ENCODE results near the gene CYB561D1. TPM values are rescaled to one million over a fixed set of nuclear protein-coding genes. Genes with fewer than 3 reads are reported as not detected.

Gene CYB561D1
- total RNA-seq, 5 donors from 2014 or later (not counting 1 experiment from before 2014, with no cell fraction given): 23.6 to 42.6 (median 39.5) TPM

DNA sequence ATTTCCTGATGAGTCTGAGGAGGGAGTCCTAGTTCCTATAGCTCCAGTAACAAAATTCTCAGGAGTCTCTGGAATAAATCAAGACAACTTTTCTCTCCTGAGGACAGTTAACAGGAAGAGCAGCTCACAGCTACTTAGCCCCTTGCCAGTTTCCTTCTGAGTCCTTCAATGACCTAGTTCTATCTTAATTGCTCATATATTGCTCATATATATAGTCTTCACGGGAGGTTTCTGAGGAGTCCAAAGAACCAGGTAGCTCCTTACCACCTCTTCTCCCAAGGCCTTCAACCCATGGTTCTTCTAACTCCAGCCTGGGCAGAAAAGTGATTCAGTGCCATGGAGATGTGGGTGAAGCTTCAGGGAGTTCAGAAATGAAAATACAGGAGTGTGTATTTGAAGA, 11.1 kb downstream of the CYB561D1 start:
- POLR2A ChIA-PET: interaction anchor here (0.6 to 1.0 kb wide), 4 partner anchors 15 to 222 kb away, joined by 3 to 5 read pairs (median 3); partner anchors contain the start of genes GNAI3 (in 1 of the 2) and PSRC1 (in 1 of the 2)
- H3K36me3 ChIP-seq (ENCODE audit: control insufficient read depth in 2 of 2, extremely low read depth in 1 of 2, insufficient read depth in 1 of 2, low read length in 1 of 2): peaks cover 0 to 18% of the 10 kb centered on the region in 2 donors
- Mint-ChIP-seq H3K36me3 (peaks cover 16% of the 10 kb centered on the region), H3K4me1 (peaks cover 87 to 90% (median 89%) of the 10 kb centered on the region in 3 donors), H3K27ac (peak overlapping the region; percentile 90 to 95), H3K4me3 (peak overlapping the region; percentile 62 to 96 (median 85)), H3K27me3 (no peaks in the 10 kb centered on the region), H3K9me3 (no peaks in the 10 kb centered on the region)
- H3K4me3 ChIP-seq (ENCODE audit: control insufficient read depth in 1 of 2, extremely low read depth in 1 of 2, low read length in 1 of 2): peak overlapping the region in 1 of 2 donors; percentile 55
- H3K27me3 ChIP-seq (replicated peaks in 1 of 2; ENCODE audit: control insufficient read depth in 2 of 2, extremely low read depth in 1 of 2, insufficient read depth in 2 of 2, low read length in 1 of 2): no peaks in the 10 kb centered on the region
- H3K4me1 ChIP-seq (ENCODE audit: control insufficient read depth in 1 of 2, extremely low read depth in 1 of 2, insufficient read depth in 2 of 2, low read length in 2 of 2): peaks cover 44 to 94% of the 10 kb centered on the region in 2 experiments
- no peaks in the 10 kb centered on the region for H3K9me3 ChIP-seq
- CTCF ChIA-PET: interaction anchor here (3.0 to 17.4 kb wide), 3 partner anchors 12 to 28 kb away, joined by 21 to 375 read pairs (median 80); partner anchors contain the start of gene CYB561D1 (in 1 of the 2)
- WGBS (ENCODE audit: insufficient coverage): no CpG with 5 or more reads among the region's 1 CpG
- DNase-seq: no peak
- no peak for ATAC-seq (replicated peaks in 1 of 4)
- H3K27ac ChIP-seq (ENCODE audit: low read length): peak overlapping the region; percentile 66

DNA sequence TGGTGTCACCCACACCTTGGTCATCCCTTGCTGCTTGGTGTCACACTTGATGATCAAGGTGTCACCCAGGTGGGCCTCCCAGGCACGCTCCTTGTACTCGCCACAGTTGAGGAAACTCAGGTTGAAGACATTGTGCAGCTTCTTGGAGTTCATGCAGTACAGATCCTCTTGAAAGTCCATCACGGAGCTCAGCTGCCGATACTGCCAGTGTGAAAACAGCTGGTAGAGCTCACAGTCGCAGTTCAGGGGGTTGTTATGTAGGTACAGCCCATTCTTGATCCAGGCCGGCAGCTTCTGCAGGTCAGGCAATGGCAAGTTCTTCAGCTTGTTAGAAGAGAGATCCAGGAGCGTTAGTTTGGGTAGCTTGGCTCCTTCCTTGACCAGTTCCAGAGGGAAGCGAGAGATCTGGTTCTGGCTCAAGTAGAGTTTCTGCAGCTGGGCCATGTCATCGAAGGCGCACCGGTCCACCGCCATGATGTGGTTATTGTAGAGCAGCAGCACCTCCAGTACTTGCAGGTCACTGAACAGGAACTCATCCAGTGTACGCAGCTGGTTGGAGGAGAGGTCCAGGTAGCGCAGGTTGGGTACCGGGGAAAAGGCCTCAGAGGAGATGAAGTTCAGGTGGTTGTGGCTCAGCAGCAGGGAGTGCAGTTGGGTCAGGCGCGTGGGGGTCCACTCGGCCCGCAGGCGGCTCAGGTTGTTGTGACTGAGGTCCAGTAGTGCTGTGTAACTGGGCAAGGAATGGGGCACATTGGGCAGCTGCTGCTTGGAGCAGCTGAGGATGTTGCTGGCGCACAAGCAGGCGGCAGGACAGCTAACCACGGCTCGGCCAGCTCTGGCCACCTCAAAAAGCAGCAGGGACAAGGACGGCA, 14.3 kb downstream of the CYB561D1 start:
- Histone ChIP-seq H3K36me3 (ENCODE audit: control insufficient read depth in 2 of 2, extremely low read depth in 1 of 2, insufficient read depth in 1 of 2, low read length in 1 of 2) (peaks cover 0 to 8% of the 10 kb centered on the region in 2 donors), H3K4me3 (ENCODE audit: control insufficient read depth in 1 of 2, extremely low read depth in 1 of 2, low read length in 1 of 2) (peak overlapping the region; percentile 62 to 64), H3K4me1 (ENCODE audit: control insufficient read depth in 1 of 2, extremely low read depth in 1 of 2, insufficient read depth in 2 of 2, low read length in 2 of 2) (peaks cover 35 to 80% of the 10 kb centered on the region in 2 experiments), H3K27ac (ENCODE audit: low read length) (peak overlapping the region; percentile 45), H3K27me3 (replicated peaks in 1 of 2; ENCODE audit: control insufficient read depth in 2 of 2, extremely low read depth in 1 of 2, insufficient read depth in 2 of 2, low read length in 1 of 2) (no peaks in the 10 kb centered on the region), H3K9me3 (no peaks in the 10 kb centered on the region)
- Mint-ChIP-seq H3K27me3 (peaks cover 0 to 2% of the 10 kb centered on the region in 2 donors), H3K36me3 (peaks cover 16% of the 10 kb centered on the region), H3K27ac (peak overlapping the region; percentile 86 to 90), H3K4me3 (peak overlapping the region; percentile 88 to 93 (median 89)), H3K9me3 (no peaks in the 10 kb centered on the region), H3K4me1 (peaks cover 71 to 81% (median 76%) of the 10 kb centered on the region in 3 donors)
- POLR2A ChIA-PET: no interaction called here
- WGBS (ENCODE audit: insufficient coverage): 94% methylated on average over 24 of the region's 25 CpGs
- CTCF ChIA-PET: interaction anchor here in 1 of 2 donors (2.5 kb wide), 1 partner anchor 18 kb away, joined by 8 read pairs; no protein-coding TSS in a partner anchor
- DNase-seq (no peak), ATAC-seq (replicated peaks in 1 of 4) (no peak)

GRCh38 chr1:109508873-109509175, 14.9 kb downstream of the CYB561D1 start:
- Mint-ChIP-seq H3K36me3 (peaks cover 16% of the 10 kb centered on the region), H3K4me1 (peaks cover 67 to 78% (median 73%) of the 10 kb centered on the region in 3 donors), H3K27me3 (peaks cover 0 to 2% of the 10 kb centered on the region in 2 donors), H3K9me3 (no peaks in the 10 kb centered on the region), H3K4me3 (peak overlapping the region; percentile 88 to 93 (median 89)), H3K27ac (peak overlapping the region; percentile 86 to 90)
- Histone ChIP-seq H3K27me3 (replicated peaks in 1 of 2; ENCODE audit: control insufficient read depth in 2 of 2, extremely low read depth in 1 of 2, insufficient read depth in 2 of 2, low read length in 1 of 2) (no peaks in the 10 kb centered on the region), H3K9me3 (no peaks in the 10 kb centered on the region), H3K4me3 (ENCODE audit: control insufficient read depth in 1 of 2, extremely low read depth in 1 of 2, low read length in 1 of 2) (peak overlapping the region; percentile 62 to 64), H3K36me3 (ENCODE audit: control insufficient read depth in 2 of 2, extremely low read depth in 1 of 2, insufficient read depth in 1 of 2, low read length in 1 of 2) (peaks cover 0 to 8% of the 10 kb centered on the region in 2 donors), H3K27ac (ENCODE audit: low read length) (peak overlapping the region; percentile 45), H3K4me1 (ENCODE audit: control insufficient read depth in 1 of 2, extremely low read depth in 1 of 2, insufficient read depth in 2 of 2, low read length in 2 of 2) (peaks cover 32 to 76% of the 10 kb centered on the region in 2 experiments)
- no peak for ATAC-seq (replicated peaks in 1 of 4)
- ChIA-PET POLR2A (no interaction called here), CTCF (no interaction called here)
- WGBS (ENCODE audit: insufficient coverage): 100% methylated on average over 1 of the region's 7 CpGs
- DNase-seq: no peak

- H3K36me3 Mint-ChIP-seq: peaks cover 16% of the 10 kb centered on the region
- CTCF ChIA-PET: interaction anchor here (0.8 to 2.8 kb wide), 7 partner anchors 10 to 83 kb away, joined by 3 to 14 read pairs (median 4); partner anchors contain the start of gene PSMA5 (in 1 of the 2)
- POLR2A ChIA-PET: interaction anchor here (0.5 to 1.3 kb wide), 4 partner anchors 11 to 589 kb away, joined by 3 to 4 read pairs (median 4); no protein-coding TSS in a partner anchor
Measured at GRCh38 chr1:109509176-109510134, 15.6 kb downstream of the CYB561D1 start, which contains the start of gene AMIGO1. Gene AMIGO1, minus strand, starts transcription at chr1:109509727. Its CDS starts 815 bp downstream, at chr1:109508912.

DNA sequence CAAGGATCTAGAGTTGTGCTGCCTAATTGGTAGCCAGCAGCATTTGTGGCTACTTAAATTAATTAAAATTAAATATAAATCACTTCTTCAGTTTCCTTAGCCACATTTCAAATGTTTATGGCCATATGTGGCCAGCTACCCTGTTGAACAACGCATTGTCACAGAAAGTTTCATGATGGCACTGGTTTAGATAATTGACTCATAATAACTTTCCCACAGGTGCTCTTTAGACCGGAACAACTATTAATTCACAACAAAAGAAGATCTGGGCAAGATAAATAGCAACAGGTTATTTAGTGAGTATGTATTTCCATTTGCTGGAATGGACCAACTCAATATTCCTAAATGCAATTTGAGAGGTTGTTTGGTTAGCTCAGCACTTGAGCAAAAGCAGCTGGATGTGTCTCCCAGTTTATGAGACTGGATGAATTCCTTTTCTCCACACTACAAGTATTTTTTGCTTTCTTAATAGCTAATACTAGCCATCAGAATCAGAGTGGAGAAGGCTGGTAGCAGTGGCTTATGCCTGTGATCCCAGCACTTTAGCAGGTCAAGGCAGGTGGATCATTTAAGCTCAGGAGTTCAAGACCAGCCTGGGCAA, 19.3 kb downstream of the CYB561D1 start:
- no peaks in the 10 kb centered on the region for H3K27me3 ChIP-seq (replicated peaks in 1 of 2; ENCODE audit: control insufficient read depth in 2 of 2, extremely low read depth in 1 of 2, insufficient read depth in 2 of 2, low read length in 1 of 2)
- ChIA-PET POLR2A (interaction anchor here (0.5 to 1.1 kb wide), 2 partner anchors 11 to 1951 kb away, joined by 3 to 4 read pairs; no protein-coding TSS in a partner anchor), CTCF (interaction anchor here (0.6 to 1.5 kb wide), 10 partner anchors 10 to 282 kb away, joined by 3 to 8 read pairs (median 4); no protein-coding TSS in a partner anchor)
- 40% methylated on average over 1 of the region's 2 CpGs for WGBS (ENCODE audit: insufficient coverage)
- ATAC-seq (replicated peaks in 1 of 4): no peak
- no peak overlapping the region for H3K27ac Mint-ChIP-seq
- H3K36me3 ChIP-seq (ENCODE audit: control insufficient read depth in 2 of 2, extremely low read depth in 1 of 2, insufficient read depth in 1 of 2, low read length in 1 of 2): no peaks in the 10 kb centered on the region
- peaks cover 13 to 33% of the 10 kb centered on the region in 2 experiments for H3K4me1 ChIP-seq (ENCODE audit: control insufficient read depth in 1 of 2, extremely low read depth in 1 of 2, insufficient read depth in 2 of 2, low read length in 2 of 2)
- H3K27me3 Mint-ChIP-seq: peaks cover 0 to 2% of the 10 kb centered on the region in 2 donors
- no peak for DNase-seq
- peaks cover 27 to 43% (median 33%) of the 10 kb centered on the region in 3 donors for H3K4me1 Mint-ChIP-seq
- no peak overlapping the region for H3K27ac ChIP-seq (ENCODE audit: low read length)
- H3K4me3 Mint-ChIP-seq: no peak overlapping the region
- H3K9me3 ChIP-seq: no peaks in the 10 kb centered on the region
- H3K4me3 ChIP-seq (ENCODE audit: control insufficient read depth in 1 of 2, extremely low read depth in 1 of 2, low read length in 1 of 2): no peak overlapping the region
- peaks cover 1% of the 10 kb centered on the region for H3K36me3 Mint-ChIP-seq
- no peaks in the 10 kb centered on the region for H3K9me3 Mint-ChIP-seq

More at GRCh38 chr1:109509176-109510134, 15.6 kb downstream of the CYB561D1 start, which contains the start of gene AMIGO1:
- H3K27ac ChIP-seq (ENCODE audit: low read length): peak within 1 kb of the TSS; percentile 45
- Mint-ChIP-seq H3K9me3 (no peaks in the 10 kb centered on the region), H3K27ac (peak within 1 kb of the TSS; percentile 86 to 91), H3K4me1 (peaks cover 63 to 71% (median 69%) of the 10 kb centered on the region in 3 donors), H3K27me3 (peaks cover 0 to 2% of the 10 kb centered on the region in 2 donors), H3K4me3 (peak within 1 kb of the TSS; percentile 89 to 93 (median 89))
- H3K9me3 ChIP-seq: no peaks in the 10 kb centered on the region
- H3K27me3 ChIP-seq (replicated peaks in 1 of 2; ENCODE audit: control insufficient read depth in 2 of 2, extremely low read depth in 1 of 2, insufficient read depth in 2 of 2, low read length in 1 of 2): no peaks in the 10 kb centered on the region
- 3% methylated on average over 97 of the region's 100 CpGs for WGBS (ENCODE audit: insufficient coverage)
- H3K36me3 ChIP-seq (ENCODE audit: control insufficient read depth in 2 of 2, extremely low read depth in 1 of 2, insufficient read depth in 1 of 2, low read length in 1 of 2): peaks cover 0 to 8% of the 10 kb centered on the region in 2 donors
- peaks cover 26 to 70% of the 10 kb centered on the region in 2 experiments for H3K4me1 ChIP-seq (ENCODE audit: control insufficient read depth in 1 of 2, extremely low read depth in 1 of 2, insufficient read depth in 2 of 2, low read length in 2 of 2)
- peak in 34 of 35 experiments; percentile 21 to 84 (median 57) for DNase-seq
- ATAC-seq (replicated peaks in 1 of 4): peak; percentile 77 to 86 (median 79)
- H3K4me3 ChIP-seq (ENCODE audit: control insufficient read depth in 1 of 2, extremely low read depth in 1 of 2, low read length in 1 of 2): peak within 1 kb of the TSS; percentile 64 to 72

Data from T-cell (primary cell).